ENCODE measurements around the gene CMTR1.
"Not testable (repeated sequence)": the region's sequence is repeated elsewhere in the genome, so short reads cannot be mapped to it uniquely, and the experiment has no call there.

CMTR1 gene

DNA sequence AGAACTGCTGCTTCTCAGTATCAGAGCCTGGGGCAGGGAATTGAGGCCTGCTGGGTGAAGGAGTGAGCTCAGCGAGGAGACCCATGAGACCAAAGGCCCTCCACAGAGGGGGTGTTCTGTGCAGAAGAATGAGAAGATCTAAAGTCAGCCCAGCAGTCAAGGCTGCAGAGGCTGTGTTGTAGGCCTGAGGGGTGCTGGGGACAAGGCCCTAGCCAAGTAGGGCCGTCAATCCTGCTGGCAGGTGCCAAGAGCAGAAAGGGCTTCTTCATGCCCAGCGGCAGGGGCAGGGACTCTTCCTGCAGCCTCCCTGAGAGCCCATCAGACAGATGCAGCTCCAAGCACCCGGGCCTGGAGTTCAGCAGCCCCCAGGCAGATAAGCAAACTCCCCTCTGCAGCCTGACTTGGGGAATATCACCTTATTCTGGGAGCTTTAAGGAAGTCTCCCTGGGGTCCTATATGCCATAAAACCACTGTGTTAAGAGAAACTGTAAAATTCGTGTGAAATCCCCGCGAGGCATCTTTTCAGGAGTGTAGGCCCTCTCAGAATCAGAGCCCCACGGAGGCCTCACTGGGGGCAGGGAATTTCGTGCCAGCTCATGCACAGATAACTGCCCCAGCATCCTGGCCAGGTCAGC is 57.6 kb downstream of the CMTR1 start:
- no peak for DNase-seq (ENCODE audit: extremely low read depth in 1 of 2, low read depth in 1 of 2)

DNA sequence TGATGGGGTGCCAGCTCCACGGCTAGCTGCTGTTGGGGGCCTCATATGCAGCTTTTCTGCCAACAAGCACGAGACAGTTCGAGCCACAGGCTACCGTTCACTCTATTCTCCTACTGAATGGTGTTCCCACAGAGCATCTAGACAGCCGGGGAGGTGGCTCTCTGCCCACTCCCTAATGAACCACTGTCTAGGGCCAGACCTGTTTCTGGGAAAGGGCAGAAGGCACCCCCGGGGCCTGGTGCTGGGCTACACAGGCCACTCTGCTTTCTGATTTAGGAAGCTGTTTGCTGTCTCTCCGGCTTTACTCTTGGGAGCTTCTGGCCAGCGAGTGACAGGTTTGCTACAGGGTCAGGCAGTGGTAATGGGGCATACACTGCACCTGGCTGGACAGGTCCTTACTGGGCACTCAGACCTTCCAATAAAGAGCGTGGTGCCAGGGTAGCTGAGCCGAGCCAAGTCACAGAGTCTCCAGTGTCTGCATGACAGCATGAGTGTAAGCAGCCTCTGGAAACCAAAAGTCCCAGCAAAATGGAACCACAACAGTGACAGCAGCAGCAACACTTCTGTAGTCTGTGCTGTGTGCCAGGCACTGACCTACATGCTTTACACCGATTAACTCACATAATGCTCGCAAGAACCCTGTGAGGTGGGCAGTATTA is 58.3 kb downstream of the CMTR1 start:
- DNase-seq (ENCODE audit: extremely low read depth in 1 of 2, low read depth in 1 of 2), result no peak

DNA sequence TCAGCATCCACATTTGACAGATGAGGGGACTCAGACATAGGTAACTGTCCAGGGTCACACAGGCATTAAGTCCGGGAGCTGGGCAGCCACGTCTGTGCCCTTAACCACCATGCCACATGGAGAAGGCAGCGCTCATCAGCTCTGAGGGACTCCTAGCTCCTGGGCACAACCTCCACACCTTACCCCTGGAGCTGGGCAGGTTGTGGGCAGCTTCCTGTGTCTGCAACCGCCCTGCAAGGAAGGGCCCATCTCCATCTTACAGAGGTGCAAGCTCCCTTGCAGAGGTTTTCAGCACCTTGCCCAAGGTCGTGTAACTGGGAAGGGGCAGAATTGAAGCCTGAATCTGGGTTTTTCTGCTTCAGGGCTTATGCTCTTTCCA is 58.8 kb downstream of the CMTR1 start:
- no peak for DNase-seq (ENCODE audit: extremely low read depth in 1 of 2, low read depth in 1 of 2)

DNA sequence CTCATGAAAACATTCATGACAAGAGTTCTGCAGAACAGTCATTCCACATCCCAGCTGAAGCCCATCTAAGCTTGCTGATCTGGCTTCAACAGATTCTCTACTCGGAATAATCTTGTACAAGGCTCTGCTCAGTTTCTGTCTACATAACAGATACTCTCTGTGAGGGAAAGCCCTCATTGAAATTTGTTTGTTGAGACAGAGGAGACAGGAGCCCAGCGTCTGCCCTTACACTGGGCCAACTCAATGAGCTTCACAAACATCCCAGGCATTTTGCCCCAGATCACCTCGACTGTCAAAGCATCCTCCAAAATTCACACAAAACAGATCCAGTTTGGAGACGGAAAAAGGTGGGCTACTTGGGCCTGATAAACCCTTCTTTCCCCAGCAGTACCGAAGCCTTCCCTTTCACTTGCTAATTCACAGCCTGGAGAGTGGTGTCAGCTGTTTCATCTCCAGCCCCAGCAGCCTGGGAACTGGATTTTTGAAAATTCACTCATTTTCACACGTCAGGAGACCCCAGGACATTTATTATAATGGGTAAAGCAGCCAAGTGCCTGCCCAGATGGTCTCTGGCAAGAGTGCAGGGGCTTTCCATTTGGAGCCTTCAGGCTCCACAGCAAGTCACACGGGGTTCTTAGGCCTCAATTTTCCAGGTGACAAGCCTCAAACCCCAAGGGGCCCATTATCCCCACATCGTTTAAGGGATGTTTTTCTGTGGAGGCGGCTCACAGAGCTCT is 59.4 kb downstream of the CMTR1 start:
- no peak for DNase-seq (ENCODE audit: extremely low read depth in 1 of 2, low read depth in 1 of 2)

DNA sequence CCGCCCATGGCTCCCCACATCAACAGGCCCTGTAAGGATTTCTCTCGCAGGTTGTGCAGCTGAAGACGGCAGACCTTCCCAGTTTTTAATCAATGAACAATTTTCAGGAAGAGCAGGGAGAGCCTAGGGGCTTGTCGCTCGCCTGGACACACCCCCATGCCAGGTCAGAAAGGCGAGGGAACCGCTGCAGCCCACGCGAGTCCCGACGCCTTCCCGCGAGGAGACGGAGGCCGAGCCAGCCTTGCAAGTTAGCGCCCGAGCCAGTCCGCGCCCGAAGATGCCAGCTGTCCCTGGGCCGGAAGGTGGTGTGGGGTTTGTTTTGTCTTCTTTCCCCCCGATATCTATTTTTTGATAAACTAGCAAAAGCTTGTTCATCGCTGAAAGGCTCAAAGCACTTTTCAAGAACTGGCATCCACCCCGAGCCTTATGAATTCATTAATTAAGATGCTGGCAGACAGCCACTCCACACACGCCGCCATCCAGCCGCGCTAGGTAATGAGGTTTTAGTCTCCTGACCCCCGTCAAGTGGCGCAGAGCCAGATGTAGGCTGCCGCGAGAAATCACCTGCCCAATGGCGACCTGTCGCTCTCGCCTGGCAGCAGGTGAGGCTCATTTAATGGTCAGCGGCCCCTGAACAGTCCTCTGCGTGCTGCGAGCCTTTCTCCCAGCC is 60.1 kb downstream of the CMTR1 start:
- DNase-seq (ENCODE audit: extremely low read depth in 1 of 2, low read depth in 1 of 2), result no peak

DNA sequence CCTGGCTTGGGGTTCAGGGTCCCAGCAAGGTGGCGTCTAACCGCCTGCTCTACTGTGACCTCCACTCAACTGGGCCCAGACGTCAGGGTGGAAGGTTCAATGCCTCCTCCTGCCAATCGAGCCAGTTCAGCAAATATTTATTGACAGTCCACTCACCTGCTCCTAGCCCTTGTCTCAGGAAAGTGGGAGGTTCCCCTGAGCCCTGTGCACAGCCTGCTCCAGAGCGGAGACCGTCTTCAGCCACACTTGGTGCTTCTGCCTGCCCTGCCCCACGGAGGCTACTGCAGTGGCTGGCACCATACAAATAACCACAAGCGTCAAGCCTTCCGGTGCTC is 60.6 kb downstream of the CMTR1 start:
- no peak for DNase-seq (ENCODE audit: extremely low read depth in 1 of 2, low read depth in 1 of 2)

DNA sequence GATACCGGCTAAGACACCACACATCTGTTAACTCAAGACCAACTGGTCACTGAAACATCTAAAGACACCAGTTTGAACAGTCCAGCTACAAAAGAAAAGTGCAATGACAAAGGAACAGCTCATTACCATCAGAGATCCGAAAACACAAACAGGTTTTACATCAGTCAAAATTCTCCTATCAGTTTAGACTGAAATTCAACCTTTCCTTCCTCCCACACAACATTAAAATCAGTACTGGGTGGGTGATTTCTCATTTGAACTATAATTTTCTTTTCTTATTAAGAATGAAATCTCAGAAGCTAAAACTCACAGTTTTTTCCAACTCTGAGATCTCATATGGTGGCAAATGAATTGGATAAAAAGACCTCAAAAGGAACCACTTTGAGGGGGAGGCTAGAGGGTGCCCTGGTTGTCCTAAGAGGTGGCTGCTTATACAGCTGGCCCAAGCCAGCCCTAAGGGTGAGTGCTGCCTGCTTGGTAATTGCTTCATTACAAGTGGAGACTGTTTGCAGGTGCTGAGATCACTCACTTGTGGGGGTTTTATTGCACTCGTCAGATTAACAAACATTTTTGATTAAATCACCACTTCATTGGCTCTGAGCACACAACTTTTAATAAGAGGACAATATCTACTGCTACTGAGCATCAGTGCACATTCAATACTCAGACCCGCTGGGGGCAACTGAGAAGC is 62.4 kb downstream of the CMTR1 start:
- no peak for DNase-seq (ENCODE audit: extremely low read depth in 1 of 2, low read depth in 1 of 2)

DNA sequence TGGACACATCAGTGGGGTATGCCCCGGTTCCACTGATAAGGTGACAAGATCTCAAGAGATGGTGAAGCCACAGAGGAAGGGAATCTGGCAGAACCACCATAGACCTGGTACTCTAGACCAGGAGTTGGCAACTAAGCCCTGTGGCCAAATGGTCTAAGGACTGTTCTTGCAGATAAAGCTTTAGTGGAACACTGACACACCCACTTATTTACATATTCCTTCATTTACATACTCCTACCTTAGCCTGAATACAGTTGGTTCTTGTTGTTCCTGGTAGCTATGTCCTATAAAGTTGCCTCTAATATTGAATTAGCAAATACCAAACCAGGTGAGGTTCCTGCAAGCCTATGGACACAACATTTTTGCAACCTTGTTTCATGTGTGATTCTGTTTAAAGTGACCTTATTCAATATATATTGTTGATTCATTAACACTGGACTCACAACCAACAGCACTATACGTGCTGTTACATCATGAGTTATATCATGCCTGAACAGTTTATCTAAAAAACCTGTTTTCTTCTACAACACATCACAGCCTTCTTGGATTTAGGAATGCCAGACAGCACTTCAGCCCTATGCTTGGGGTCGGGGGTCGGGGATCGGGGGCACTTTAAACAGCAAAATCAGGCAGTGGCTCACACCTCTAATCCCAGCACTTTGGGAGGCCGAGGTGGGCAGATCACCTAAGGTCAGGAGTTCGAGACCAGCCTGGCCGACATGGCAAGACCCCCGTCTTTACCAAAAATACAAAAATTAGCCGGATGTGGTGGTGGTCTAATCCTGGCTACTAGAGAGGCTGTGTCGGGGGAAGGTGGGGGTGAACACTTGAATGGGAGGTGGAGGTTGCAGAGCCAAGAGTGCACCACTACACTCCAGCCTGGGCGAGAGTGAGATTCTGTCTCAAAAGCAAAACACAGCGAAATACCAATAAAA is 64.2 kb downstream of the CMTR1 start:
- DNase-seq (ENCODE audit: extremely low read depth in 1 of 2, low read depth in 1 of 2), result no peak

DNA sequence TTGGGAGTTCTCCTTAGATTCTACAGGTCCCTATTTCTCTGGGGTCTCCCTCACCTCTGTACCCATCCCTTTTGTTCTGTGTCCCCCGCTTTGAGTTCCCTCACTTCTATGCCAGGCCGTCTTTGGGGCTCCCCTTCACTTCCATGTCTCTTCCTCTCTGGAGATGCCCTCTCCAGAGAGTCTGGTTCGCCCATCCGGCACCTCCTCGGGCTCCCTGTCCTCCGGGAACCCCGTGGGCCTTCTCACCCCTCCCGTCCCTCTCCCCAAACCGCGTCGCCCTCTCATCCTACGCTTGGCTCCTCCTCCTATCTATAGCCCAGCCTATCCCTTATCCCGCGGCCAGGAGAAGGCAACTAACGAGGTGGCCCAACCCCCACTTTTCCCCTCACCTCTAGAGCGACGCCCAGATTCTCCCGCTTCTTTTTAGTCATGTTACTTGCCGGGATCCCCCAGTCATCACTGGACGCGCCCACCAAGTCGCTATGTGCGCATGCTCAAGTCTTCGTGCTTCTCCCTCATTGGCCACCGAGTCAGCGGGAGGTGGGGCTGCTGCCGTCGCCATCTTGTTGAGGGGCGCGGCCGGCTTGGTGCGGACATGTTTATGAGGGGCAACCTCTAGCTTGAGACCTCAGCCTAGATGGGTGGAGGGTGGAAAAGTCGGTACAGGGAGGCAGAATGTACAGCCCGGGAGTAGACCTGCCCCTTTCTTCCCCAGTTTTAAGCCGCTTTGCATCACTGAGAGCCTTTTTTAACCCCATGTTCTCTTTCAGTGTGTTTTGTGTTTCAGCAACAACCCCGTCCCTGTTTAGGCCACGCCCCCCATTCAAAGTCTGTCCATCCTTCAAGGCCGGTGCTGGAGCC is 66.6 kb downstream of the CMTR1 start, which contains the start of gene CCDC167:
TSS of gene CCDC167 (minus strand) at position 461 of the 861 bp plus-strand sequence. CDS start at position 431, 30 bp downstream.
- peak; percentile 91 to 95 for DNase-seq (ENCODE audit: extremely low read depth in 1 of 2, low read depth in 1 of 2)

DNA sequence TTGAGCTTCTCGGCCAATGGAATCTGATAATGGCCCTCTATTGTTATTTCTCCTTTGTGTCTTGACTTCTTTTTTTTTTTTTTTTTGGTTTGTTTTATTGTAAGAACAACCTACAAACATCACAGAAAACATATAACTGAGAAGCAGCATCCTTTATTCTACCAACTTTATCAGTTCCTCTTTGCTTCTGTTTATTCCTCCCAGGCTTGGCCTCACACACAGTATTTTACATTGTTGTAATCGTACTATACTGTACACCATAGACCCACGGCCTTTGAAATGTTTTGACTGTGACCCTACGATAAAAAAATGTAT is 67.2 kb downstream of the CMTR1 start:
- DNase-seq (ENCODE audit: extremely low read depth in 1 of 2, low read depth in 1 of 2), result no peak

DNA sequence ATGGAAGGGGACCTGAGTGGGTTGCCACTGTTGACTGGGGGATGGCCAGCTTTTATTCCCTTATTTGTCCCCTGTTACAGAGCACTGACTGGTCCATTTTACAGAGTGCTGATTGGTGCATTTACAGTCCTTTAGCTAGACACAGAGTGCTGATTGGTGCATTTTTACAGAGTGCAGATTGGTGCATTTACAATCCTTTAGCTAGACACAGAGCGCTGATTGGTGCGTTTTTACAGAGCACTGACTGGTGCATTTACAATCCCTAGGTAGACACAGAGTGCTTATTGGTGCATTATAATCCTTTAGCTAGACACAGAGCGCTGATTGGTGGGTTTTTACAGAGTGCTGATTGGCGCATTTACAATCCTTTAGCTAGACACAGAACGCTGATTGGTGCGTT is 67.9 kb downstream of the CMTR1 start:
- DNase-seq (ENCODE audit: extremely low read depth in 1 of 2, low read depth in 1 of 2), result not testable (repeated sequence)

DNA sequence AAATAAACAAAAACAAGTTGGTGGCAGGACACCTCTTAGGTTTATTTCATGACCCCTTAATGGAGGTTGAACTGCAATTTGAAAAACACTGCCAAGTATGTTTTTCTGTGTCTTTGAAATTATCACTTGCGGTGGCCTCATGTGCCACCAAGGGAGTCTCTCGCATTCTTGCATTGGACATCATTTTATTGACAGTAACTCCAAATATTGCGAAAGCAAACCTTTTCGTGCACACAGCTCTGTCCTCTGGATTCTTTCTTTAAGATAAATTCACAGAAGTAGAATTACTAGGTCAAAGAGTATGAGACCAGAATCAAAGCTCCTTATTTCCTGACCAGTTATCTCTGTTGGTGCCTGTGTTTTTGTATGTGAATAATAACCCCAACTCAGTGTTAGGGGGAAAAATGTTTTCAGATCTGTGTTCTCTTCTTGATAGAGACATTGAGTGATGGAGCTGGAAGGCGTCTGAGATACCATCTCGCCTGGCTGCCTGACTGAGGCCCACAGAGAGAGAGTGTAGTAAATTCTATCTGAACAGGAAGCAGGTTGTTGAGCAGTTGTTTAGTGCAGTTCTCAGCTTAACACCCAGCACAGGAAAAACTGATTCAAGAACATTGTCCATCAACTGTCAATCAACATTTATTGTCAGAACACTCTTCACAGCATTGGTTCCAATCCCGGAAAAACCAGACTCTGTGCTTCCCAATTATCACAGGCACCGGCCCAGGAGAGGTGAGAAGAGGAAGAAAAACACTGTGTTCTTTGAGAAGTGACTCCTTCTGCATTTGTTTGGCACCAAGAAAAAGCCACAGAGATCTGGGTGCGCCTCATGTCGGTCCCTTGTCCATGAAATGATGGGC is 68.8 kb downstream of the CMTR1 start:
- no peak for DNase-seq (ENCODE audit: extremely low read depth in 1 of 2, low read depth in 1 of 2)

DNA sequence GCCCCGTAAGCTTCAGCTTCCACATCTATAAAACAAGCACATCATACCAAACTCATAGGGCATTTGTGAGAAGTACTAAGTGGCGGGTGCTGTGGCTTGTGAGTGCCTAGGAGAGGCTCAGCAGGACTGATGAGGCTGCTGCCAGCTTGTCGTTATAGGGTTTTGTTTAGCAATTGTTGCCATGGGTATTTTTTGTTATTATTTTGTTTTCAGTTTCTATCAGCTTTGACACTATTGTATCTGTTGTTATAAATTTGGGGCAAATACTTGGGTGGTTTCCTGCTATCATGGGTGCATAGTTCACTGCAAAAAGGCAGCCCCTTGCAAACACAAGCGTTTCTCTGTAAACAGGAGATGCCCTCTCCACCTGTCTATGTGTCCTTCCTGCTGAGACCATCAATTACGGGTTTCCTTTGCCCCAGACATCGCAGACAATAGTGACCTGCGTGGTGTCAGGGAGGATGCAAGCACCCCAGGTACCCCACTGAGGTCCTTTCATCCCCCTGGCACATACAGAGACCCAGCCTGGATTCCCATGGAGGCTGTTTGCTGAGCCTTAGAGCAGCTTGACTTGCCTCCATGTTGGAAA is 69.8 kb downstream of the CMTR1 start:
- DNase-seq (ENCODE audit: extremely low read depth in 1 of 2, low read depth in 1 of 2), result no peak

DNA sequence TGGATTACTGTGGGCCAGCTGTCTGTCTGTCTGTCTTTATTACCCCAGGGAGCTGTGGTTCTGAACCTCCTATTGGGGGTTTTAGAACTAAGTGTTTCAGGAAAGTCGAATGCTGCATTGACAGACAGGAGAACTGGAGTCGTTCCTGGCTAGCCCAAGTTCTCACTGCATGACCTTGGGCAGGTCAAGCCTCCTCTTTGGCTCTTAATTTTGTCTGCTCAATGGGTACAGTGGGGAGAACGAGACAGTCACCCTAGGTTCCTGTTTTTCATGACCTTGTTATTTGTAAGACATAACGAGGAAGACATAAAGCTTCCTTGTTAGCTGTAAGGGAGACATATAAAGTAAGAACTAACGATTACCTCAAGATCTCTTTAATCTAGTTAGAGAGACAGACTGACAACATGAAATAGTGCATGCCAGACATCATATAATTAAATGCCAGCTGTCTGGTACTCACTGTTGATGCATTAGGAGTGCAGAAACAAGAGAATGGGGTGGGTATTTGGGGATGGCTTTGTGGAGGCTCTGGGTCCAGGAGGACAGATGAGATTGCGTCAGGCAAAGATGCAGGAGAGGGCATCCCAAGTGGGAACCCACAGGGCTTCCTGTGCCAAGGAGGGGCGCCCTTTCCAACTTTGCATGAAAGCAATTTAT is 70.4 kb downstream of the CMTR1 start:
- no peak for DNase-seq (ENCODE audit: extremely low read depth in 1 of 2, low read depth in 1 of 2)

DNA sequence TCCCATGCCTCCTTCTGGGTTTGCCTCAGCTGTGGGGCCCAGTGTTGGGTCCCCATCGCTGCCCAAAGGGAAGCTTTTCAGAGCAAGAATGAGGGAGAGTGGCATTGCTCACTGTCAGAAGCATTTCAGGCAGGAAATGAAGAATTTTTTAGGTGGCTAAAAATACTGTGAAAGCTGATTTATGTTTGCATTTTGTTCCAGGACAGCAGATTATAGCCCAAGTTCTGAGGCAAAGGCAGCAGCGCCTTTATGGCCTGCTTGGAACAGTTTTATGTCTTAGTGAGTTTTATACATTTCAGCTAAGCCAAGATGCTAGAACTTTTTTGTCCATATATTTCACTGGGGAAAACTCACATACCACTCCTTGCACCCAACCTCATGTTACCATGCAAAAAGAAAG is 71.0 kb downstream of the CMTR1 start:
- no peak for DNase-seq (ENCODE audit: extremely low read depth in 1 of 2, low read depth in 1 of 2)

DNA sequence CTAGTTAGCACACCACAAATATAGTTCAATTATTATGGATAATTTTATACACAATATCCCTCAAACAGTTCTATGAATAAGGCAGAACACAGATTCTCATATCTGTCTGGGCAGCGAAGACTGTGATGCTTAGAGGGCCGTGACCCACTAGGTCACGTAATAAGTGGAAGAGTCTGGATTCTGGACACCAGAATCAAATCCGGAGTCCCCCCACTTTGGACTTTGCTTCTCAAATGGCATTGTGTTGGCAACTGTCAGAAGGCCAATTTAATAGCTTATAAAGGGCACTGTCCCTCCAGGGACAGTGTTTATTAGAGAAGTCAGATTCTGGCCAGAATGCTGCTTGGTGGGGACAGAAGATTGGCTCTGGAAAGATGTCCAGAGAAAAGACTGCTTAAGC is 73.5 kb downstream of the CMTR1 start:
- no peak for DNase-seq (ENCODE audit: extremely low read depth in 1 of 2, low read depth in 1 of 2)

DNA sequence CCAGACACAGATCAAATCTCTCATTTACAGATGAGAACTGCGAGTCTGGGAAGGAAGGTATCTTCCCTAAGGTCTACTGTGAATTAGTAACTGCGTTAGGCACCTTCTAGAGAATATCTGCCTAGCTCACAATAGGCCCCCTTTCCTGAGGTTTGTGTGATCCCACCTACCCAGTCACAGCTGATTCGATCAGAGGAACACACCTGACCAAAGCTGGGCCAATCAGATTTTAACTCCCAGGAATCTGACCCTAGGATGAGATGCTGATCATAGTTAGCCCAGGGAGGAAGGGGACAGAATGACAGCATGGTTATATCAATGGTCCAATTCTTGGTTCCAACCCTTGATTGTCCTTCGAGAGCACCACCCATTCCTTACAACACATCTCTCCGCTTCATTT is 74.1 kb downstream of the CMTR1 start:
- DNase-seq (ENCODE audit: extremely low read depth in 1 of 2, low read depth in 1 of 2), result no peak

Measured in activated CD8-positive, alpha-beta memory T cell treated with anti-CD3 and anti-CD28 coated beads for 1 hour (primary cell).